GM18507 (cell line): Measurements from ENCODE around the gene STARD3.
"Not testable (repeated sequence)": the region's sequence is repeated elsewhere in the genome, so short reads cannot be mapped to it uniquely, and the experiment has no call there.

ENCODE experiments used
- DNase-seq: peaks from one replicate; pipeline ENCODE4 v3.0.0; 2011; ENCODE audit warnings: low read depth; ENCODE audit not compliant: insufficient read length; ENCODE audit errors: extremely low spot score
- FAIRE-seq: peaks from 2 replicates; lab custom pipeline; 2011; peaks lifted over from hg19 to GRCh38; lab: Jason Lieb, UNC

STARD3 gene

DNA sequence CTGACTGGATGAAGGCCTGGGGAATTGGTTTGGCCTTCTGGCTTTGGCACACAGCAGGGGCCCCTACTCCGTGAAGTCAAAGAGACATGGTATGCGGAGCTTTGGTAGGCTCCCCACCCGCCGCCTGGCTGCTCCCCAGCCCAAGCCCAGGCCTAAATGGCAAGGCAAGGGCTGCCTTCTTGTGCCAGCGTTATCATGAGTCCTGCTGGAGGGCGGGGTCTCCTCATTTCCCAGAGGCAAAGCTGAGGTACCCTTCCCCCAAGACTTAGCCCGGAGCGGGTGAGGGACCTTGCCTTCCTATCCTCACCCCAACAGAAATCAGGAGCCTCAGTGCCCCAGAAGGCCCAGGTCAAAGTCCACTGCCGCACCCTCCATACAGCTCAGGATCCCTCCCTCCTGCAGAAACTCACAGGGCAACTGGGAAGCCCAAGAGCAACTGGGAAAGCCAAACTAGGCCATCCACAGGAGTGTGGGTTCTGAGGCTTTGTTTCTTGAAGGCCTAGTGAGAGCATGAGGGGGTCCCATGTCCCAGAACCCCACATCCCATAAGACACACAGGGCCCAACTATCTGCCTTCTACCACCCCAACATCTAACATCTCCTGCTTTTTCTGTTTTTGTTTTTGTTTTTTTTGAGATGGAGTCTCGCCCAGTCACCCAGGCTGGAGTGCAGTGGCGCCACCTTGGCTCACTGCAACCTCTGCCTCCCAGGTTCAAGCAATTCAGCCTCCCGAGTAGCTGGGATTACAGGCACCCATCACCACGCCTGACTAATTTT is 41.6 kb downstream of the STARD3 start:
- FAIRE-seq = no peak
- no peak for DNase-seq

DNA sequence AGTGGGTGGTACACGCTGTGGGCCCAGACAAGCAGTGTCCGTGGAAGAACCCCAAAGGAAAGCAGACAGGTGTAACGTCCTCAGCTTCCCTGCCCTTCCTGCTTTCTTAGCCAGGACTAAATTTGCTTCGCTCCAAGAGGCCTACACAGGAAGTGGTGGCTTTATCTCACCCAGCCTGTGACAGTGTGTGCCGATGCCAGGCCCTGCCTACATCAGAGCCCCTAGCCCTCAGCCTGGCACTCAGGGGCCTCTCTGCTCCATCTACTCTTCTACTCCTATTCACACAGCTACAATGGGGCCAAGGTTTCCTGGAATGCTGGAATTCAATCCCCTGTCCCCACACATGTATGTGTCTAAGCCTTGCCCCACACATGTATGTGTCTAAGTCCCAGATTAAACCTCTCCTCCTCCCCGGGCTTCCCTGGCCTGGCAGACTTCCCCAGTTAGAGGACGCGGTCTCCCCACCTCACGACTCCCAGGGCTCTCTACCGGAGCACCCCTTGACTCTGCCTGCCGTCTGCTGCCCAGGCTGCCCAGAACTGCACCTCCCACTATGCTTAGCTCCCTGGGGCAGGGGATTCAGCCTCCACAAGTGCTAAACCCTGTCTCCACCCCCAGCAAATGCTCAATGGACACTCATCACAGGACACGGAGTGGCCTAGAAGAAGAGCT is 42.7 kb downstream of the STARD3 start:
- FAIRE-seq (peak; percentile 71), DNase-seq (no peak)

DNA sequence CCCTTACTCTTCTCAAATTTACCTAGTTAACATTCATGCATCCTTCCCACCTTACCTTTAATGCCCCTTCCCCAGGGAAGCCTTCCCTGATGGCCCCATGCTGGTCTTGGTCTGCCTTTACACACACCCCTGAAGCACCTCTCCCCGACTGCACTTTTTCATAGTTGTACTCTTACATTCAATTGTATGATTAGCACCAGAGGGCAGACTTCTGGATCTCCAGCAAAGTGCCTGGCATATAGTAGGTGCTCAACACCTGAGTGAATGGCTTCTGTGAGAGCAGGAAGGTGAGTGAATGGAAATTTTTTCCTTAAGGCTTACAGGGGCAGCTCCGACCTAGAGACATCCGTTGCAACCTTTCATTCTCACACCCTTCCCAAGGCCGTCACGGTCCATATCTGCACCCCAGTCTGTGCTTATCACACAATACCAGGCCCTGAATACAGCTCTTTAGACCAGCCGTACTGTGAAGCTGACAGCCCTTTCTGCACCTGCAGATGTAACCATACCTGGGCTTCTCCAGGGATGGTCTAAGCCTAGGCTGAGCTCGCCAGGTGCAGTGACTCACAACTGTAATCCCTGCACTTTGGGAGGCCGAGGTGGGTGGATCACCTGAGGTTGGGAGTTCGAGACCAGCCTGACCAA is 46.5 kb downstream of the STARD3 start:
- FAIRE-seq (no peak), DNase-seq (no peak)

DNA sequence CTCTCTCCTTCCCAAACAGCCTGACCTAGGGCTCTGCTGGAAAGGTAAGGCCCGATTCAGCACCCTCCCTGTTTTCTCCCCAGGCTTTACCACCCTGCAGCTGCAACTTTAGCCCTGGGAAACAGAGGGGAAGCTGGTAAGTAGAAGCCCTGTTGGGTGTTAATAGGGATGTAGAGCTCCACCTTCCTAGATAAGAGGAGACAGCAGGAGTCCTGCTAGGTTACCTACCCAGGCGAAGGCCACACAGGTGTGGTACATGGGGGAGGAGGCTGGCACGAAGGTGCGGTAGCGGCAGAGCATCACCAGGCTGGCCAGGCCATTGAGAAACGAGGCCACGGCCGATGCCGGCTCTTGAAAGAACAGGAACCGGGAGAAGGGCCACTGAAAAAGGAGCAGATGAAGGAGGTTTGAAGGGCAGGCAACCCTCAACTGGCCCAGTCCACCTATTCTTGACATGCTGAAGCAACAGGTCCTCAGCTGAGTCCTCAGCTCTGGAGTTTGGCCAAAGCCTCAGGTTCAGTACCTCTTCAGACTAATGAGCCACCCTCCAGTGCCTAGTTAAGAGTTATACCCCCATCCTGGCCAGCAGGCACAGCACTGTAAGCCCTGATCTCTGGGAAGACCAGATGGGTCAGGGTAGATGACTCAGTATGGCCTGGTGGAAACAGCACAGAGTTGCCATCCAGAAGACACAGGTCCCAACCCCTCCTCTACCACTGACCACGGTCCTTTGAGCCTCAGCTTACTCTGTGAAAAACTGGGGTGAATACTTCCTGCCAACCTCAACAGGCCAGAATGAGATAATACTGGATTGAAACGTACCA is 47.6 kb downstream of the STARD3 start:
- FAIRE-seq (no peak), DNase-seq (no peak)

DNA sequence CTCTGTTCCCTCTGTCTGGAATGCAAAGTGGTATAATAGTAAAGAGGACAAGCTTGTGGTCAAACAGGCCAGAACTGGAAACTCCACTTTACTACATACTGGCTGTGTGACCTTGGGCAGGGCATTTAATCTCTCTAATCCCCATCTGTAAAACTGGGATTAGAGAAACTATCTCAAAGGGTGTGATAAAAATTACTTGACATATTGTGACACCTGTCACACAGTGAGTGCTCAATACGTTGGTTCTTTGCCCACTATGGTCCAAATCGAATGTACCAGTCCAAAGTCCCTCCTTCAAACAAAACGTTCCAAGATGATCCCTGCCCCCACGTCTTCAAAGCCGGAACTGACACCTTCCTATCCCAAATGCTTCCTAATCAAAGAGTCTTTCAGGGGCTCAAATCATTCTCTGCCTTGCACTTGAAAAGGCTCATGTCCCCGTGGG is 50.2 kb downstream of the STARD3 start:
- DNase-seq (no peak), FAIRE-seq (no peak)

DNA sequence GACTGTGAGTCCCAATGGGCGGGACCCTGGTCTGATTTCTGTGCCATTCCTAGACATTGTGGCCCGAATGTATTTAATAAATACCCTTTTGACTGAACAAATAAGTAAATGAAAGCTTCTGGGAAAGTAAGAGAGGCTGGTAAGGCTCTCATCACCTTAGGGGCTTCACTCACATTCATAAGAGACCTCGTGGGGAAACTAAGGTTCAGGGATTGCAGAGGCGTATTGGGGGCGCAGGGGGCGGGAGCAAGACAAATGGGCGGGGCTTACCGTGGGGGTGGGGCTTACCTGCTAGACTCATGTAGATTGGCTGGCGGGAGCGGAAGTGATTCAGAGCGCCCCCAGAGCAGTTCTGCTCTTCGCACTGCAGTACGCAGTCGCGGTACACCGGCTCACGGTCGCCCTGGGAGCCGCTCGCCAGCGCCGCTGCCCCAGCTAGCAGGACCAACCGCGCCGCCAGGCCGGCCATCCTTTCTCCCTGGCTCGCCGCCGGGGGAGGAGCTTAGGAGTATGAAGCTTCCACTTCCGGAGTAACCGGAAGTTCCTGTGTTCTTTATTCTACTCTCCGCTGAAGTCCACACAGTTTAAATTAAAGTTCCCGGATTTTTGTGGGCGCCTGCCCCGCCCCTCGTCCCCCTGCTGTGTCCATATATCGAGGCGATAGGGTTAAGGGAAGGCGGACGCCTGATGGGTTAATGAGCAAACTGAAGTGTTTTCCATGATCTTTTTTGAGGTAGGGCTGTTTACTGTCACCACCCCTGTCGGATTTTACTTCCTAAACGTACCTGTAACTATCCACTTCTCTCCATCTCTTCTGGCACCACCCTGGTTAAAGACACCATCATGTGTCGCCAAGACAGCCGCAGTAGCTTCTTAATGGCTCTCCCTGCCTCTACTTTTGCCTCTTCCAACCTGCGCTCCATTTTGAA is 50.9 kb downstream of the STARD3 start, which contains the start of gene PGAP3:
PGAP3 (minus strand) TSS at position 512 of the 929 bp plus-strand sequence; CDS start at position 469, 43 bp downstream.
- FAIRE-seq (peak; percentile 88), DNase-seq (peak; percentile 88)

DNA sequence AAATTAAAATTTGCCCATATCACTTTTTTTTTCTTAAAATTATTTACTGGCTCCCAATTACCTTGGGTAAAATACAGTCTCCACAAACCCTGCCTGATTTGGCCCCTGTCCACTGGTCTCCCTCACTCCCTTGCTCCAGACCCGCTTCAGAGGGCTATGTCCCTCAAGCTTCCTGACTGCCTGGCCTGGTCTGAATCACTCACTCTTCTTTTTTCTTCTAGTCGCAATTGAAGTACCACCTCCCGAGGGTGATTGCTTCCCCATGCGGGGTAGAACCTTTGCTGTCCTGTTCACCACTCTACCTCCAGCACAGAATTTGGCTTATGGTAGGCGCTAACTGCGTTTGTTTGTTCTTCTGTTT is 51.5 kb downstream of the STARD3 start:
- FAIRE-seq (no peak), DNase-seq (no peak)

DNA sequence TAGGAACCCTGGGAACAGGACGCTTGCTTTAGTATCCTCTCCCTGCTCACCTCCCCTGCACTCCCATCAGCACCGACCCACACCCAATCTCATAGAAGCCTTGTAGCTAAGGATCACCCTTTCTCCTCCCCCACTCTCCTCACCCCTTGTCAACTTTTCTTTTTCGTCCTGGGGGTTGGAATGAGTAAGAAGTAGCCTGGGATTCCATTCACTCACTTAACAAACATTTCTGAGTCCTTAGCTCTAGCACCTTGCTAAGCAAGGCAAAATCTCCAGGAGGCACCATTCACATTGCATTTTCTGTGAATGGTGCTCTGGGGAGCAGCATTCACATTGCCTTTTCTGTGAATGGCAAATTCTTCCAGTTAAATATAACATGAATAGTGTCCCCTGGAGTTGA is 52.0 kb downstream of the STARD3 start:
- FAIRE-seq (no peak), DNase-seq (no peak)

DNA sequence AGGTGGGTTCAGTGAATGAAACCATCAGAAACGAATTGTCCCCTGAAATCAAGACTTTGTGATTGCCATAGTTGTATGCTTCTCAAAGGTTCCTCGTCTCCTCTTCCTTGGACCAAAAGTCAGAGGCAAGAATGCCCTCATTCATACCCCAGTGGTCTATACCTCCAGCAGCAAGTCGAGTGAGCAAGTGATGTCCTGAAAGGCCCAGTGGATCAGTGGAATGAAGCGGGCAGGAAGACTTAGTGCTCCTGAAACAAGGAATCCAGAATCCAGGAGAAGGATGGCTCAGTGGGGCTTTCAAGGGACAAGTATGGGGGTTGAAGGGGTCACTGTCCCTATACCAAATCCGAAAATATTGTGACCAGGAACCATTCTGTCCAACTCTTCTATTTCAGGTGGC is 57.6 kb downstream of the STARD3 start:
- no peak for DNase-seq
- FAIRE-seq = no peak

DNA sequence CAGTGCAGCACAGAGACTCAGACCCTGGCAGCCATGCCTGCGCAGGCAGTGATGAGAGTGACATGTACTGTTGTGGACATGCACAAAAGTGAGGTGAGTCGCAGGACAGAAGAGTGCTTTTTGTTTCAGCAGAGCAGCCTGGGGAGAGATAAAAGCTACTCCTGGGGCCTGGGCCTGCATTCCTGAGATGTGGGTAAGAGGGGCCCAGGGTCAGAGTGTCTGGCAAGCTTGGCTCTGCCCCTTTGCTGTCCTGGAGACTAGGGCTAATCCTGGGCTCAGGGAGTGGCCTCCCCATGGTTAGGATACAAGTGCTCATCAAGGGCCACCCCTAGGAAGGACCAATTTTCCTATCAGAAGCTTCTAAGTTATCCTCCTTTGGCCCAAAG is 58.1 kb downstream of the STARD3 start:
- FAIRE-seq (no peak), DNase-seq (no peak)

DNA sequence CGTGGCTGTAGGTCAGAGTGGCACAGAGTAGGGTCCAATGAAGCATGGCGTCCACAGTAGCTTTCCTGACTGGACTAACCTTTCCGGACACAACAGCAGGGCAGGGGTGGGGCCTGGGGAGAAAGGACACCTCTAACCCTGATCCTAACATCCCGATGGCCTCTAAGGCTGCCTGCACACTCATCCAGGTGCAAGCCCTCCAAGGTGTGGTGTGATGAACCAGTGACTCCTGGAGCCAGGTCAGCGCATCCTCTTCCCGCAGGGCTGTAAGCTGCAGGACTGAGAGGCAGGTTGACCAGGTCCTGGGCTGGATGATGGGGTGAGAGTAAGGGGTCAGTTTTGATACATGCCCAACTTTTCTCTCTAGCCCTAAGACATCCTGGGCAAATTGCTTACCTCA is 59.8 kb downstream of the STARD3 start:
- FAIRE-seq (no peak), DNase-seq (no peak)

DNA sequence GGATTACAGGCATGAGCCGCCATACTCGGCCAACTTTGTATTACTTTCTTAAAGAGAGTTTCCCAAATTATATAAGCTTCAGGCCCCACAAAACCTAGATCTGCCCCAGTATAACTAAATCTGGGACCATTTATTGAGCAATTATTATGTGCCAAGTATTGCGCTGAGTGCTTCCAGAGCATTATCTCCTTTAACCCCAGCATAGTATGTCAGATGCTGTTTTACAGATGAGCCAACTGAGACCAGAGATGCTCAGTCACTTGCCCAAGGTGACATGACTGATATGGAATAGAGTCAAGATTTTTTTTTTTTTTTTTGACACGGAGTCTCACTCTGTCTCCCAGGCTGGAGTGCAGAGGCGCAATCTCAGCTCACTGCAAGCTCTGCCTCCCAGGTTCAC is 61.0 kb downstream of the STARD3 start:
- FAIRE-seq (no peak), DNase-seq (no peak)

DNA sequence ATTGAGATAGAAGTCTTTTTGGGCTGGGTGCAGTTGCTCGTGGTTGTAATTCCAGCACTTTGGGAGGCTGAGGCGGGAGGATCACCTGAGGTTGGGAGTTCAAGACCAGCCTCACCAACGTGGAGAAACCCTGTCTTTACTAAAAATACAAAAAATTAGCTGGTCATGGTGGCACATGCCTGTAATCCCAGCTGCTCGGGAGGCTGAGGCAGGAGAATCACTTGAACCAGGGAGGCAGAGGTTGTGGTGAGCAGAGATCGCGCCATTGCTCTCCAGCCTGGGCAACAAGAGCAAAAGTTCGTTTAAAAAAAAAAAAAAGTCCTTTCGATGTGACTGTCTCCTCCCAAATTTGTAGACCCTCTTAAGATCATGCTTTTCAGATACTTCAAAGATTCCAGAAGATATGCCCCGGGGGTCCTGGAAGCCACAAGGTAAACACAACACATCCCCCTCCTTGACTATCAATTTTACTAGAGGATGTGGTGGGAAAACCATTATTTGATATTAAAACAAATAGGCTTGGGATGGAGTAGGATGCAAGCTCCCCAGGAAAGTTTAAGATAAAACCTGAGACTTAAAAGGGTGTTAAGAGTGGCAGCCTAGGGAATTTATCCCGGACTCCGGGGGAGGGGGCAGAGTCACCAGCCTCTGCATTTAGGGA is 62.3 kb downstream of the STARD3 start:
- not testable (repeated sequence) for DNase-seq, FAIRE-seq

DNA sequence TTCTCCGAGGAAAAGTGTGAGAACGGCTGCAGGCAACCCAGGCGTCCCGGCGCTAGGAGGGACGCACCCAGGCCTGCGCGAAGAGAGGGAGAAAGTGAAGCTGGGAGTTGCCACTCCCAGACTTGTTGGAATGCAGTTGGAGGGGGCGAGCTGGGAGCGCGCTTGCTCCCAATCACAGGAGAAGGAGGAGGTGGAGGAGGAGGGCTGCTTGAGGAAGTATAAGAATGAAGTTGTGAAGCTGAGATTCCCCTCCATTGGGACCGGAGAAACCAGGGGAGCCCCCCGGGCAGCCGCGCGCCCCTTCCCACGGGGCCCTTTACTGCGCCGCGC is 62.8 kb downstream of the STARD3 start, which contains the start of gene ERBB2:
ERBB2 (plus strand) TSS at position 247 of the 330 bp plus-strand sequence. CDS start 175 bp downstream, outside the sequence.
- no peak for DNase-seq
- FAIRE-seq = no peak

DNA sequence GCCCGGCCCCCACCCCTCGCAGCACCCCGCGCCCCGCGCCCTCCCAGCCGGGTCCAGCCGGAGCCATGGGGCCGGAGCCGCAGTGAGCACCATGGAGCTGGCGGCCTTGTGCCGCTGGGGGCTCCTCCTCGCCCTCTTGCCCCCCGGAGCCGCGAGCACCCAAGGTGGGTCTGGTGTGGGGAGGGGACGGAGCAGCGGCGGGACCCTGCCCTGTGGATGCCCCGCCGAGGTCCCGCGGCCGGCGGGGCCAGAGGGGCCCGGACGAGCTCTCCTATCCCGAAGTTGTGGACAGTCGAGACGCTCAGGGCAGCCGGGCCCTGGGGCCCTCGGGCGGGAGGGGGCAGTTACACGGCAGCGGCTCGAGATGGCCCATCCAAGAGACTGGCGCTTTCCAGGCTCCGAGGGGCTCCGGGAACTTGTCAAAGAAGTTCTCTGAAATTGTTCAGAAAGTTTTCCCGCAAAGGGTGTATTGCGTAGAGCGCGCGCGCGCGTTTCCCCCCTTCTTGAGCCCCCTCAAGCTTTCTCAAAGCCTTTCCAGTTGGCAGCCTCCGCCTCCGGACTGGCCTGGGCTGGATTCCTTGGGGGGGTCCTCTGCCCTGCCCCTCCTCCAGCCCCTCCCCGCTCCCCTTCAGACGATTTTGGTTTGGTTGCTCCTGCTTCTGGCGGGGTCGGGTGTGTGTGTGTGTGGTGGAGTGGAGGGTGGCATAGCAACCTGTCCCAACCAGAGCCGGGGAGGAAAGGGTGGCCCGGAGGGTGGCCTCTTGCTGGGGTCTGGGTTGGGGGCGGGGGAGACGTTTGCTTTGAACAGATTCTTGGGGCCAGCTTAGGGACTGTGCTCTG is 63.4 kb downstream of the STARD3 start:
- DNase-seq = no peak
- FAIRE-seq = no peak

DNA sequence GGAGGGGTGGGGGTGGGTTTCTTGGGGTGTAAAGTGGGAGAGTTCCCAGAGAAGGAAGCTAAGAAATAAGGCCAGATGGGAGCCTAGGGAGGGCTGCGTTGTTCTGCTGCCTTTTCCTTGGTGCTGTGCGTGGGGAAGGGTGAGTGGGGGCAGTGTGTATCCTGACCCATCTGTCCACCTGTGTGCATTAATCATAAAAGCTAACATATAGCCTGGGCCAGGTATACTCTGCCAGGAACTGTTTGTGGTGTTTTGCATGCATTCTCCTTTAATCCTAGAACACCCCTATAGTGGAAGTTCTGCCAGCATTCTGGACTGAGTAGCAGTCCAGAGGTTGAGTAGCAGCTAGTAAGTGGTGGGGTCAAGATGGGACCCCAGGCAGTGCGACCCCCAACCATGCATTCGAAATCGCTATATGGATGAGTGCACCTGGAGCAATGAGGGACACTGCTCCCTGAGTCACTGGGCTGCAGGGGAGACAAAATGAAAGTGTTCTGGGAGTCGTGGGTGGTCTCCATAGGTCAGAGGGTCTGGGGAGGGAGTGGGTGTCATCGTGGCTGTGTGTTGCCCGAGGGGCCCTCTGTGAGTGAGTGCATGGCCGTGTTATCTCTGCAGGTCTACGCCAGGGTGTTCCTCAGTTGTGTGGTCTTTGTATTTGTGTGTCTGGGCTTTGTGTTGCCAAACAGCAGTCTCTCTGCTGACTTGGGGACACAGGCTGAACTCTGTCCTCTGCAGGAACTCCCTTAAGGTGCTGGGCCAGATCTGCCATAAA is 64.3 kb downstream of the STARD3 start:
- no peak for FAIRE-seq
- DNase-seq = no peak
